Lung microvascular endothelial cell (primary cell): ENCODE results near the gene VAMP8. TPM values are rescaled to one million over a fixed set of nuclear protein-coding genes. Genes with fewer than 3 reads are reported as not detected.
"Not testable (repeated sequence)": the region's sequence is repeated elsewhere in the genome, so short reads cannot be mapped to it uniquely, and the experiment has no call there.

Source experiments
- DNase-seq, 2 donors: peaks; one replicate each; pipeline versions ENCODE4 v3.0.0 to v3.0.0-alpha.2; 2010; ENCODE audit warnings: low read depth in 2 of 2
- total RNA-seq: library from RNA; depleted of rRNA; stranded (reverse); fragments of >200 nt; gene quantifications from 2 replicates; pipeline ENCODE4 v1.2.1, GENCODE V29; 2014

VAMP8 gene
- total RNA-seq, 1 donor from 2014 or later, result 9.7 TPM

GRCh38 chr2:85598594-85599340, 21.4 kb downstream of the VAMP8 start:
- no peak for DNase-seq

DNA sequence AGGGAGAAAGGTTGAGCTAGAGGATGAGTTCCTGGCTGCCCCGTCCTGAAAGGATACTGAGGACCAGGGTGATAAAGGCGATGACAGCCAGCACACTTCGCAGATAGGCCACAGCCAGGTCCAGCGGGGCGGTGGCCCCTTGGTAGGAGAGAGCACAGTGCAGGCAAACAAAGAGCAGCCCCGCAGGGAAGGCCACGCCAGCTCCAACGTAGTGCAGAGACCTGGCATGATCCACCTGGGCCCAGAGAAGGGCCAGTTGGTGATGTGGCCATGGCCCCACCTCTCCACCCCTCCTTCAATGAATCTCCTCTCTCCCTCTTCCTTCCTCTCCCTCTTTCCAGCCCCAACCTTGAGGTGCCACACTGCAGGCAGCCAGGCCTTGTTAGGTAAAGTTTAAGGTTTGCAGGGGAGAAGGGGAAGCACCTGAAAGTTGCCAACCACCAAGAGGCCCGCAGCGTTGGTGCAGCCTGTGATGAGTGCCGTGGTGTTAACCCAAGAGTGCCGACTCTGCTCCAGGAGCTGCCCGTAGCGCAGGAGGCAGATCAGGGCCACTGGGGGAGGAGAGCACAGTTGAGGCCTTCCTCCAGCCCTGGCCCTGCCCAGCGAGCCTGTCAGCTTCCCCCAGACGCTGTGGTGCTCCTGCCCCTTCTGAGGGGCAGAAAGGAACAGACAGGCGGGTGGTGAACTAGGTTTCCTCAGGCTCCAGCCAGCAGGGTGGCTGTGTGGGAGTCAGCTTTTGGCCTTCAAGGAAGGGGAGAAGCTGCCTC, 22.3 kb downstream of the VAMP8 start:
- no peak for DNase-seq

- DNase-seq, result no peak
Measured at GRCh38 chr2:85600235-85600575, 22.8 kb downstream of the VAMP8 start.

- no peak for DNase-seq
Measured at GRCh38 chr2:85600951-85601770, 23.8 kb downstream of the VAMP8 start.

DNA sequence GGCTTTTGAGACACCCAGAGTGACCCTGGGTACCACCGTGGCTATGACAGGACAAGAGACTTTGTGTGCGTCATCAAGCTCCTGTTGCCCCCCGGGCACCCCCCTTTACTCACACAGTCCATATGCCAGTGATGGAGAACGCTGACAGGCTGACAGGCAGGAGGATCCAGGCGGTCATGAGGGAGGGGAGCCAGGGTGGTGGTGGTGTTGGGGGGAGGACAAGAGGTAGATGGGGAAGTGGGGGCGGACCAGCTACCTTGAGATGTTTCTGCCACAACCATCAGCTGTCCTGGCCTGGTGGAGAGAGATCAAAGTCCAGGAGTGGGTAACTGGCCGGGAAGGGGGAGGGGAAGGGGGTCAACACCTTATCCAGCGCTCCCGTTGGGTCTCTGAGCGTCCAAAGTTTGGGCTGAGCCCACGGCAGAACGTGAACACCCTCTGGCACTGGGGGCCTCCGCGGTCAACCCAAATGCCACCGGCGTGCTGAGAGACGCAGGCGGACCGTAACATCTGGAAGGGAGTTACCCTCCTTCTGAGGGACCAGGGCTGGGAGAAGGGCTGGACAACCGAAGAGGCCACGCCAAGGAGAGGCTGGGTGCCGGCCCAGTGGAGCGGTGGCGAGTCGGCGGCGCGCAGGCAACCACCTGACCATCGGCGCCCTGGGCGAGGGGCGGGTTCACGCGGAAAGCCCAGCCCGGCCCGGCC, 24.5 kb downstream of the VAMP8 start:
- DNase-seq, result peak in 1 of 2 donors; percentile 47

DNA sequence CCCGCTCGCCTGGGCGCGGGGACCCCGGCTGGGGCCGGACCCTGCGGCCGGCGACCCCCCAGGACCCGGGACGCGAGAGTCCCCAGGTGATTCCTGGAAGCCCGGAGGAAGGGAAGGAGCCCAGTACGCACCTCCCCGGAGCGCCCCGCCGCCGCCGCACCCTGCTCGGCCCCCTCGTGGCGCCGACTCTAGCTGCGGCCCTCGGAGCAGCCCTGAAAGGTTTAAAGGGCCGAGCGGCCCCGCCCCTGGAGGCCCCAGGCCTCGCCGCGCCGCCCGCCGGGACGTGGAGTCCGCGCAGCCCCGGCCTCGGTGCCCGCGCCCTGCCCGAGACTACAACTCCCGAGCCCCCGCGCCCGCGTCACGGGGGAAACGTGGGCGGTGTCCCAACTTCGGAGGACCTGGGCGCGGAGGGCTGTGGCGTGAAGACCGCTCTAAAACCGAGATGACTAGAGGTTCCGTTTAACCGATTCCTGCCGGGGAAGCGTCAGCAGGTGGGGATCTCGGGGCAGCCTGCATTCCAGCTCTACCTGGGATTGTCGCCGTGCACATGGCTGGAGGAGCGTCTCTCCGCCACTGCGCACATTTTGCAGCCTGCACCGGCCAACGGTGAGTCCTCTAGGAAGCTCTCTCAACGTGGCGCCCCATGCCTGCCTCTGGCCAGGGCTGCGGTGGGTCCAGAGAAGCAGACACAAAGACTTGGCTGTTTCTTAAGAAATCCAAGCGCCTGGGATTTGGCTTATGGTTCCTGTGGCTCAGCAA, 25.3 kb downstream of the VAMP8 start, which contains the start of gene TMEM150A:
Gene TMEM150A, minus strand, starts transcription at position 223 of the 759 bp plus-strand sequence. CDS start 750 bp downstream, outside the sequence.
- peak; percentile 89 to 92 for DNase-seq

- DNase-seq, result not testable (repeated sequence)
Measured at GRCh38 chr2:85604133-85604444, 26.7 kb downstream of the VAMP8 start.

DNA sequence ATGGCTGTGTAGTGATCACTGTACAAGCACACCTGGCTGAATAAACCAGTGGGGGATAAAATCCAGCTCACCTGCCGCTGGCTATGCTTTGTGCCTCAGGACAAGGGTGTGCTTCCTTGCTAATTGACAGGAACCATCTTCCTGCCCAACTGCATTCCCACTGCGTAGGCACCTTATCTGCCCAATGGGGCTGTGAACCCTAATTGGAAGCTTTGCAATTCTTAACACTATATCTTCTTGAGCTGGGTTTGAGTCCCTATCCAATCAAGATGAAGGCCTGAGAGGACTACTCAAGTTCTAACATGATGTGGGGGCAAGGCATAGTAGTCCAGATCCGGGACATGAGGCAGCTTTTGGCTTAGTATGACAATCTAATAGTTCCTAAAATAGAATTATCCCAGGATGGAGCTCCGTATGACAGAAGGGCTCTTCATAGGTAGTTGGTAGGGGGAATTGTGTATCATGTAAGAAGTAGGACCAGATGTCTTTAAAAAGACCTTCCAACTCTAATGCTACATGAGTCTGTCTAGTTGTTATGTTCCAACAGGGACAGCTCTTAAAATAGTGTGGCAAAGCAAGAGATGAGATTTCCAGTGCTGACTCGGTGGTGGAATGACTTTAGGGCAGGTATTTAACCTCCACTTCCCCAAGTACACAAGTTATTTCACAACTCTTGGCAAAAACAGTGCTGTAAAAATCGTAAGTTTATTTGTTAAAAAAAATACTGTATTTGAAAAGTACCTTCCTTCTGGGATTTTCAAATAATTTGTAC, 27.4 kb downstream of the VAMP8 start:
- peak in 1 of 2 donors; percentile 67 for DNase-seq

- peak; percentile 53 to 77 for DNase-seq
Measured at GRCh38 chr2:85605406-85606115, 28.2 kb downstream of the VAMP8 start.

GRCh38 chr2:85606116-85606455, 28.7 kb downstream of the VAMP8 start:
- no peak for DNase-seq

DNA sequence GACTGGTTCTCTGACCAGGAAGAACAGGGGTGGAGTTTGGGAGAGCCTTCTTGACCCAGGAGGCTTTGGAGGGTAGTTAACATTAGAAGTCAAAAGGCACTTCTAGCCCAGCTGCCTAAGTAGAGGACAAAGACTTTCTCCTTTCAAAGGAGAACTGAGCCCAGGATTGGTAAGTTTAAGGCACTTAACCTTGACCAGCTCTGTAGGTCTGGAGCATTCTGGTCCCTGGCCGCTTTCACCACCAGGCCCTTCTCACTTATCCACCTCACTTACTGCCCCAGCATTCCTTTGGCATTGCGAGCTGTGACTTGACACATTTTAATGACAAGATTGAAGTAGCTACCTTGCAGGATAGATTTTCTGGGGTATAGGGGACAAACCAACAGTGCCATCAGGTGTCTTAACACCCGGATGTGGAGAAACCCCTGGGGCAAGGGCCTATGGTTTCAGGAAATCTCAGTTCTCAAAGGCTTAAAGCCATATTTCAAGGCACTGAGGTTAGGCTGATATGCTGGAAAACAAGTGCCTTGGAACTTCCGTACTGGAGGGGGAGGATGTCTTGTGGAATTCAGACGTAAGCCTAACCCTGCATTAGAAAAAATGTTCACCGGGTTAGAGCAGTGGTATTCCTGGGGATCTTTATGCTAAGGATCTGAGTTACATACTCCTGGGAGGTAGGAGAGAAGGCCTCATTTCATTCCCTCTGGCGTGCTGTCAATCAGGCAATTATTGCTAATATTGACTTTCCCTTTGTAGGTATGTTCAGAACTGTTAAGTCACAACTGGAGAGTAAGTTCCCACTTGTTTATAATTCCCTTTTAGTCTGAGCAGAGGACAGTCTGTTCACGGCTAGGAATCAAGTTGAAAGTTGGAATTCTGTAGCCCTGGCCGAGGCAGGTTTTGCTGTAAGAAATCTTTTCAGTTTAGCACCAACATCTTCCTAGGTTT, 30.2 kb downstream of the VAMP8 start:
- peak in 1 of 2 donors; percentile 19 for DNase-seq

DNA sequence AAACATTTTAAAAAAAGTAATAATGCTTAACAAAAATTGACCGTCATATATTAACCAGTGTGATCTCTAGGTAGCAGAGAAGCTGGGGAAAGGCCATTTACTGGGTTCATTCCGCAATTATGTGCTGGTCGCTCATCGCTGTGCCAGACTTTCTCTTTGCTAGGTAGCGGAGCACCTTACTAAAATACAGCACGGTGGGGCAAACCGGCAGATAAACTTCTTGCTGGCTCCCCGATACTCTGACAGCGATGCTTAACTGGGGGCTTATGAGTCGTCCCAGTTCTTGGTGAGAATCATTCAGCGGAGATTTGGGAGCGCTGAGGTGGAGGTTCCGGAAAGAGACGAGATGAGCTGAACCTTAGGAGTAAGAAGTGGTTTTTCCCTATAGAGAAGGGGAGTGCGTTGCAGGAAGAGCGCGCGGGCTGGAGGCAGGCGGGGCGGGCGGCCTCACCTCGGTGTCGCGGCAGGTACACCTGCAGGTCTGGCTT, 33.9 kb downstream of the VAMP8 start:
- DNase-seq, result no peak

DNA sequence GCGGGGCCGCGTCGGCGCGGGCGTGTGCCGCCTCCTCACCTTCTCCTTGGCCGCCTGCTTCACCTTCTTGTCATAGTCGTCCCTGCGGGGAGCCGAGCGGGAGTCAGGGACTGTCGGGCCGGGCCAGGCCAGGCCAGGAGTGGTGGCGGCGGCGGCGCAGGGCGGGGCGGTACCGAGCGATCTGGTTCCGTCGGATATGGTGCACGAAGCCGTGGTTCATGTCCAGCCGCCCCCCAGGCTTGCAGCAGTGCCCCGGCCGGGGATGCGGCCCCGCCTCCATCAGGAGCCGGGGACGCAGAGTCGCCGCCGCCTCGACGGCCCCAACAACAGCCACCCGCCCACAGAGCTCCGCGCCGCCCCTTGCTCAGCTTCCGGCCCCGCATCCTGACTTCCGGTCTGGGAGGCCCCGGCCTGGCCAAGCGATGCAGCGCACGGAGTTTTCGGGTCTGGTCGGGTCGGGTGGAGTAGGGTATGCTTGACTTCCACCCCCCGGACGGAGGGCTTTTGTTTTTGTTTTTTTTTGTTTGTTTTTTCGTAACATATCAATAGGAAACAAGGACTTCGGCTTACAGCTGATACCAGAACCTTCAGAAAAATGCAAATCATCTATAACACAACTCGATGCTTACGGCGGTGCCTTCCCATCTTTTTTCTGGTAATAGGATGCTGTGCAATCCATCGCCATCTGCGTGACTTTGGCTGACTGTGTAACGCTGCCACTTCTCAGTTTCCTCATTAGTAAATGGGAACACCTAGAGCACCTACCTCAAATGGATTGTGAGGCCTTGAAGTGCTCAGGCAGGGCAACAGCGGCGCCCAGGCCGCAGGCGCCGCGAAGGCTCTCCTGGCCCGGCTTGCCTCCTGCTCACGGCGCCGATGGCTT, 34.6 kb downstream of the VAMP8 start, which contains the start of gene C2orf68:
Gene C2orf68, minus strand, starts transcription at position 362 of the 883 bp plus-strand sequence. Its CDS starts 82 bp downstream, at position 280.
- DNase-seq, result peak; percentile 88

- DNase-seq, result no peak
Measured at GRCh38 chr2:85613717-85614515, 36.5 kb downstream of the VAMP8 start.

DNA sequence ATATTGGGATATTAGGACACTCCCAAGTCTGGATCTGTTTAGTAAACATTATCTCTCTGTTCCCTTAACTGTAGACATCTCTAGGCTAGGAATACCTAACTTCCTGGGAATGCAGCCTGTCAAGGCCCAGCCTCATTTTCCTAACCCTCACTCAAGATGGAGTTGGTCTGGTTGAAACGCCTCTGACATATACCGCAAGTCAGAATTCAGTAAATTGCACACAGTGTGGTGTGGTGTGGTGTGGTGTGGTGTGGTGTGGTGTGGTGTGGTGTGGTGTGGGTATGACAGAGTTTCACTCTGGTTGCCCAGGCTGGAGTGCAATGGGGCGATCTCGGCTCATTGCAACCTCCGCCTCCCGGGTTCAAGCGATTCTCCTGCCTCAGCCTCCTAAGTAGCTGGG, 37.4 kb downstream of the VAMP8 start:
- DNase-seq, result not testable (repeated sequence)

GRCh38 chr2:85615413-85615728, 38.0 kb downstream of the VAMP8 start:
- DNase-seq, result no peak
